GM19043 (cell line): Measurements from ENCODE around the gene EPG5.
A peak's percentile ranks its signal among the peaks of the same experiment; 100 is the strongest.
"Not testable (repeated sequence)": the region's sequence is repeated elsewhere in the genome, so short reads cannot be mapped to it uniquely, and the experiment has no call there.

Source experiments
- ATAC-seq: cut with Tn5 transposase; IDR thresholded peaks from one replicate; pipeline ENCODE4 v1.9.1; 2021; ENCODE audit warnings: low read depth; ENCODE audit not compliant: unreplicated experiment

EPG5 gene

GRCh38 chr18:45841060-45841764 is 125.9 kb downstream of the EPG5 start:
- no peak for ATAC-seq

GRCh38 chr18:45839414-45840395 is 127.4 kb downstream of the EPG5 start:
- peak; percentile 38 for ATAC-seq

- no peak for ATAC-seq
Measured at GRCh38 chr18:45838302-45839070, 128.6 kb downstream of the EPG5 start.

- peak; percentile 53 for ATAC-seq
Measured at GRCh38 chr18:45837283-45838070, 129.7 kb downstream of the EPG5 start.

GRCh38 chr18:45836242-45837205 is 130.6 kb downstream of the EPG5 start:
- no peak for ATAC-seq

- no peak for ATAC-seq
Measured at GRCh38 chr18:45835057-45835636, 132.0 kb downstream of the EPG5 start.

GRCh38 chr18:45834306-45834705 is 132.8 kb downstream of the EPG5 start:
- no peak for ATAC-seq

- no peak for ATAC-seq
Measured at GRCh38 chr18:45833846-45834245, 133.3 kb downstream of the EPG5 start.

- no peak for ATAC-seq
Measured at GRCh38 chr18:45830917-45831316, 136.2 kb downstream of the EPG5 start.

- no peak for ATAC-seq
Measured at GRCh38 chr18:45829855-45830254, 137.3 kb downstream of the EPG5 start.

- no peak for ATAC-seq
Measured at GRCh38 chr18:45828917-45829811, 138.0 kb downstream of the EPG5 start.

- not testable (repeated sequence) for ATAC-seq
Measured at GRCh38 chr18:45826716-45827115, 140.4 kb downstream of the EPG5 start.

GRCh38 chr18:45826084-45826483 is 141.0 kb downstream of the EPG5 start:
- no peak for ATAC-seq

- ATAC-seq, result no peak
Measured at GRCh38 chr18:45825258-45826044, 141.7 kb downstream of the EPG5 start, which contains the start of gene SIGLEC15. Gene SIGLEC15 (plus strand): TSS chr18:45825675. CDS start chr18:45825729, 54 bp downstream.

GRCh38 chr18:45821711-45822110 is 145.4 kb downstream of the EPG5 start:
- no peak for ATAC-seq

GRCh38 chr18:45821026-45821425 is 146.1 kb downstream of the EPG5 start:
- ATAC-seq, result no peak
